ENCODE results near the gene ZNF579. TPM values are rescaled to one million over a fixed set of nuclear protein-coding genes. Genes with fewer than 3 reads are reported as not detected.

ZNF579 gene
- 15.7 and 15.9 TPM in 2 replicates for total RNA-seq
- 9.9 and 11.6 TPM in 2 replicates for polyA plus RNA-seq
- polyA plus RNA-seq (2011; cell fraction: cytosol; rRNA removed): 2.4 and 4.1 TPM in 2 replicates
- 7.0 and 12.5 TPM in 2 replicates for polyA plus RNA-seq (2011; cell fraction: nucleus; rRNA removed)
- polyA plus RNA-seq (2012): 6.6 and 11.0 TPM in 2 replicates
- polyA minus RNA-seq: 17.1 and 17.8 TPM in 2 replicates
- 5.4 TPM for polyA minus RNA-seq (2011; cell fraction: cytosol; rRNA and poly(A)+ RNA removed)
- 7.9 and 8.4 TPM in 2 replicates for polyA minus RNA-seq (2011; cell fraction: nucleus; rRNA and poly(A)+ RNA removed)
- percentile 53 among the genes with signal in this experiment for Bru-seq, nascent RNA
- BruChase-seq, experiment 1, labeled RNA remaining after a 6-hour chase: percentile 55 among the genes with signal in this experiment
- BruChase-seq, experiment 2, labeled RNA remaining after a 2-hour chase: percentile 62 among the genes with signal in this experiment
- long read RNA-seq, transcript ZNF579-201 (2 exons, 2,899 nt): major isoform, 10 of 15 reads
- long read RNA-seq, partial matches to known transcripts: 0 of 15 reads
- long read RNA-seq, other reads (novel, unspliced or antisense): 5 of 15 reads

DNA sequence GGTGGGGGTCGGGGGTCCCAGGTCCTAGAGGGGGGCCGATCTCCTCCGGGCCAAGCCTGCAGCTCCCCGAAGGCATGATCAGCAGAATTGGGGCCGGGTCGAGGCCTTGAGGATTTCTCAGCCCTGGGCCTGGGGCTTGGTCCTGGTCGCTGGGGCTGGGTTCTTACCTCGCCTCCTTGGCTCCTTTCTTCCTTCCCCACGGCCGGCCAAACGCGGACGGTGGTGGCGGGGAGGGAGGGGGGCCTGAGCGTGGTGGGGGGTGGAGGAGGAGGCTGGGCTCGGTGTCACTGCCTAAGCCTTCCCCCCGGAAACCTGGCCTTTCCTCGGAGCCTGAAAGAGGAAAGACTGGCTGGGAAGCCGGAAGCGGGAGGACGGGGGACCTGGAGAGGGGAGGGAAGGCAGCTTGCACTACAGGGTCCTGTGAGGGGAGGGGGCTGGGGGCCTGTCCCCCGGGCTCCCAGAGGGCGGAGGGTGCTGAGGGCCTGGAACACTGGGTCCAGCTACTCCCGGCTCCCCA is at the start of gene ZNF579:
Gene ZNF579 (minus strand): TSS at position 221 of the 517 bp plus-strand sequence. CDS start 1,209 bp downstream, outside the sequence.
- H3K27ac ChIP-seq (ENCODE audit: insufficient read depth, low read depth, low read length): peak within 1 kb of the TSS; percentile 59
- dilution Hi-C loops (cut with MboI; ENCODE audit: extremely low pct_ligation_motif_present, low sequenced_read_pairs) (no loop called here), intact Hi-C loops (cut with micrococcal nuclease) (loop anchor here (1.0 to 2.0 kb wide), 3 partner anchors 18 to 63 kb away; partner anchors contain the start of gene FIZ1)
- BruUV-seq (replicated peaks): no TSS peak
- no peaks in the 10 kb centered on the region for H4K20me1 ChIP-seq (replicated peaks; ENCODE audit: control insufficient read depth, extremely low read depth, insufficient read depth, low read length)
- POLR2A ChIA-PET: interaction anchor here (1.5 kb wide), 1 partner anchor 19 kb away, joined by 5 read pairs; the partner anchor contains the start of gene FIZ1
- H3K4me1 ChIP-seq (ENCODE audit: control insufficient read depth, extremely low read depth, insufficient read depth, low read length): peaks cover 4% of the 10 kb centered on the region
- peak; percentile 58 for TF ChIP-seq MYC (IDR thresholded peaks at IDR 0.05; ENCODE audit: low read depth, low read length)
- peak; percentile 47 for TF ChIP-seq POLR2AphosphoS5 (IDR thresholded peaks at IDR 0.05; ENCODE audit: insufficient read depth, low read depth, low read length)
- TF ChIP-seq POLR2A (IDR thresholded peaks at IDR 0.05; ENCODE audit: low read depth, low read length): peak; percentile 17
- no peak for TF ChIP-seq MAX (IDR thresholded peaks at IDR 0.05; ENCODE audit: insufficient read depth, insufficient read length)
- FAIRE-seq (peak; percentile 77), DNase-seq (ENCODE audit: low read depth, low spot score) (peak; percentile 81)
- H3K4me3 ChIP-seq (replicated peaks in 1 of 3; ENCODE audit: insufficient read depth in 1 of 3, low read depth in 1 of 3, low read length in 3 of 3): peak within 1 kb of the TSS; percentile 62 to 98 (median 84)
- peak within 1 kb of the TSS; percentile 83 for H3K9ac ChIP-seq (replicated peaks; ENCODE audit: extremely low read depth, insufficient read depth, low read length)
- H3K9me1 ChIP-seq (replicated peaks; ENCODE audit: control insufficient read depth, extremely low read depth, insufficient read depth, low read length): no peaks in the 10 kb centered on the region
- H3K4me2 ChIP-seq (ENCODE audit: insufficient read depth, low read length): peak within 1 kb of the TSS; percentile 78
- no peaks in the 10 kb centered on the region for H3K9me3 ChIP-seq (replicated peaks; ENCODE audit: control insufficient read depth, insufficient read depth, low read length)
- peaks cover 12% of the 10 kb centered on the region for H3K79me2 ChIP-seq (ENCODE audit: control insufficient read depth, insufficient read depth, low read length)
- H3K36me3 ChIP-seq (ENCODE audit: control insufficient read depth in 2 of 2, extremely low read depth in 1 of 2, insufficient read depth in 2 of 2, low read length in 2 of 2): peaks cover 0 to 7% of the 10 kb centered on the region in 2 experiments
- CTCF ChIA-PET: interaction anchor here (0.6 to 1.0 kb wide), 3 partner anchors 24 to 77 kb away, joined by 3 read pairs; no protein-coding TSS in a partner anchor
- H3K27me3 ChIP-seq (ENCODE audit: control insufficient read depth in 2 of 2, insufficient read depth in 2 of 2, low read length in 2 of 2): peaks cover 4 to 7% of the 10 kb centered on the region in 2 experiments
- H2AFZ ChIP-seq (ENCODE audit: low read depth, low read length): peak within 1 kb of the TSS; percentile 99

GRCh38 chr19:55626350-55626749 is 45.7 kb upstream of the ZNF579 start:
- DNase-seq (ENCODE audit: low read depth, low spot score) (no peak), FAIRE-seq (no peak)
- dilution Hi-C loops (cut with MboI; ENCODE audit: extremely low pct_ligation_motif_present, low sequenced_read_pairs): no loop called here
- no TSS peak for BruUV-seq (replicated peaks)
- TF ChIP-seq FOS (IDR thresholded peaks at IDR 0.05; ENCODE audit: borderline replicate concordance, insufficient read depth, low read length) (no peak), POLR2AphosphoS5 (IDR thresholded peaks at IDR 0.05; ENCODE audit: insufficient read depth, low read depth, low read length) (no peak), MAX (IDR thresholded peaks at IDR 0.05; ENCODE audit: insufficient read depth, insufficient read length) (no peak), GATA2 (IDR thresholded peaks at IDR 0.05; ENCODE audit: insufficient read depth, insufficient read length, low read depth, low read length) (no peak), JUN (IDR thresholded peaks at IDR 0.05; ENCODE audit: borderline replicate concordance, insufficient read depth, insufficient read length, low read depth) (no peak), MYC (IDR thresholded peaks at IDR 0.05; ENCODE audit: low read depth, low read length) (no peak), POLR2A (IDR thresholded peaks at IDR 0.05; ENCODE audit: low read depth, low read length) (no peak), EZH2 (IDR thresholded peaks at IDR 0.05; ENCODE audit: borderline replicate concordance, low read depth, low read length, severe bottlenecking) (no peak)
- TF ChIP-seq, protein P1, sequence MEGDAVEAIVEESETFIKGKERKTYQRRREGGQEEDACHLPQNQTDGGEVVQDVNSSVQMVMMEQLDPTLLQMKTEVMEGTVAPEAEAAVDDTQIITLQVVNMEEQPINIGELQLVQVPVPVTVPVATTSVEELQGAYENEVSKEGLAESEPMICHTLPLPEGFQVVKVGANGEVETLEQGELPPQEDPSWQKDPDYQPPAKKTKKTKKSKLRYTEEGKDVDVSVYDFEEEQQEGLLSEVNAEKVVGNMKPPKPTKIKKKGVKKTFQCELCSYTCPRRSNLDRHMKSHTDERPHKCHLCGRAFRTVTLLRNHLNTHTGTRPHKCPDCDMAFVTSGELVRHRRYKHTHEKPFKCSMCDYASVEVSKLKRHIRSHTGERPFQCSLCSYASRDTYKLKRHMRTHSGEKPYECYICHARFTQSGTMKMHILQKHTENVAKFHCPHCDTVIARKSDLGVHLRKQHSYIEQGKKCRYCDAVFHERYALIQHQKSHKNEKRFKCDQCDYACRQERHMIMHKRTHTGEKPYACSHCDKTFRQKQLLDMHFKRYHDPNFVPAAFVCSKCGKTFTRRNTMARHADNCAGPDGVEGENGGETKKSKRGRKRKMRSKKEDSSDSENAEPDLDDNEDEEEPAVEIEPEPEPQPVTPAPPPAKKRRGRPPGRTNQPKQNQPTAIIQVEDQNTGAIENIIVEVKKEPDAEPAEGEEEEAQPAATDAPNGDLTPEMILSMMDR (IDR thresholded peaks at IDR 0.05; ENCODE audit: extremely low read depth in 1 of 2, insufficient read depth in 1 of 2, low read depth in 1 of 2, low read length in 2 of 2): no peak
- Histone ChIP-seq H3K4me1 (ENCODE audit: control insufficient read depth, extremely low read depth, insufficient read depth, low read length) (peaks cover 6% of the 10 kb centered on the region), H3K9me1 (replicated peaks; ENCODE audit: control insufficient read depth, extremely low read depth, insufficient read depth, low read length) (no peaks in the 10 kb centered on the region), H3K27me3 (ENCODE audit: control insufficient read depth in 2 of 2, insufficient read depth in 2 of 2, low read length in 2 of 2) (no peaks in the 10 kb centered on the region), H3K27ac (ENCODE audit: insufficient read depth, low read depth, low read length) (no peak overlapping the region), H3K9ac (replicated peaks; ENCODE audit: extremely low read depth, insufficient read depth, low read length) (no peak overlapping the region), H3K9me3 (replicated peaks; ENCODE audit: control insufficient read depth, insufficient read depth, low read length) (no peaks in the 10 kb centered on the region), H3K79me2 (ENCODE audit: control insufficient read depth, insufficient read depth, low read length) (no peaks in the 10 kb centered on the region), H2AFZ (ENCODE audit: low read depth, low read length) (no peak overlapping the region), H3K4me3 (replicated peaks in 1 of 3; ENCODE audit: insufficient read depth in 1 of 3, low read depth in 1 of 3, low read length in 3 of 3) (no peak overlapping the region), H3K4me2 (ENCODE audit: insufficient read depth, low read length) (no peak overlapping the region), H3K36me3 (ENCODE audit: control insufficient read depth in 2 of 2, extremely low read depth in 1 of 2, insufficient read depth in 2 of 2, low read length in 2 of 2) (peaks cover 0 to 1% of the 10 kb centered on the region in 2 experiments), H4K20me1 (replicated peaks; ENCODE audit: control insufficient read depth, extremely low read depth, insufficient read depth, low read length) (no peaks in the 10 kb centered on the region)
- ChIA-PET POLR2A (interaction anchor here (0.9 to 1.4 kb wide), 2 partner anchors 16 to 22 kb away, joined by 3 read pairs; no protein-coding TSS in a partner anchor), CTCF (interaction anchor here (1.2 to 2.9 kb wide), 5 partner anchors 20 to 159 kb away, joined by 3 to 15 read pairs (median 5); partner anchors contain the start of gene CCDC106)
- intact Hi-C loops (cut with micrococcal nuclease): no loop called here
